Spleen (tissue), 7 donors: ENCODE data around the gene SLC1A6.

Experiments
- POLR2A ChIP-seq, 3 donors: fragments of 450-650 bp; IDR thresholded peaks; one replicate each; pipeline ENCODE4 v1.5.1; 2017; ENCODE audit warnings: antibody characterized with exemption in 3 of 3, mild to moderate bottlenecking in 1 of 3
- POLR2AphosphoS5 ChIP-seq, 3 donors: sonication (generic); formaldehyde crosslinking; IDR thresholded peaks; one replicate each; pipeline ENCODE4 v1.5.1; 2017; ENCODE audit warnings: antibody characterized with exemption in 3 of 3
- TF ChIP-seq, protein P1 (sequence below), 11 experiments: fragments of 200-600 bp in 7 of 11; fragments of 450-650 bp in 4 of 11; sonication (generic) in 4 of 11; IDR thresholded peaks in 8 of 11; conservative IDR thresholded peaks in 3 of 11; 1 replicate in 7 of 11; 2 replicates in 4 of 11; pipeline versions ENCODE4 v1.4.0 to v1.8.0; 2016 to 2021; ENCODE audit warnings: antibody characterized with exemption in 11 of 11, inconsistent platforms in 4 of 11, mild to moderate bottlenecking in 1 of 11
- donor health status: DM: no; HTN: no; CAD: no; lungs with moderate emphysema.
- donor health status: DM: no; HTN: no; CAD: no.
- donor health status: DM: no; HTN: no; CAD: no.

DNA sequence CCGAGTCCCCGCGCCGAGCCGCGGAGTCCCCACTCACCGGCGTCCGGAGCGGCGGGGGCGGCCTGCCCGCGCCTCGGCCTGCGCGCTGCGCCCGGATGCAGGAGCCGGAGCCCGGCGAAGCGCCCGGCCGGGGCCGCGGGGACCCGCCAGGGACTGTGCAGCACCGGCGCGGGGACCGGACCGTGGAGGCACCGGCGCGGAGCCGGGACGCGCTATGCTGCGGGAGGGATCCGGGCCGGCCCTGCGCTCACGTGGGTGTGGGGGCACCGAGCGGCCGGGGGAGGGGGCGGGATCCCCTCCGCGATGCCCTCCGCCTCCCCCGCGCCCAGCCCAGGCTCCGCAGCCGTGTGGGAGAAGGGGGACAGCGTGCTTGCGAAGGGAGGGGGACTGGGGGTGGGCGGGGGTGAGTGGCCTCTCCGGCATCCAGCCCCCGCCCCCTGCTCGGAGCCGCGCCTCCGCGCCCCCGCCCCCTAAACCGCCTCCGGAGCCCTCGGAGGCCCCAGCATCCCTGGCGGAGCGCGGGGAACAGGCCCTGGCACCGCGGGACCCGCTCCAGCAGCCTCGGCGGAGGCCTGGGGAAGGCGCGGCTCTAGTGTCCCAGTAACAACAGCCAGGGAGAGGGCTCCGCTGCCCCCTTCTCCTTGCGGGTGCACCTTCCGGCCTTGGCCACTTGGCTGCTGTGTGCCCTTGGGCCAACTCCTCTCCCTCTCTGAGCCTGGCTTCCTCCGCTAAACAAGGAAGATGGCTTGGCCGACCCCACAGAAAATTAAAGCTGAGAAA lies at the start of gene SLC1A6:
- TF ChIP-seq, protein P1, sequence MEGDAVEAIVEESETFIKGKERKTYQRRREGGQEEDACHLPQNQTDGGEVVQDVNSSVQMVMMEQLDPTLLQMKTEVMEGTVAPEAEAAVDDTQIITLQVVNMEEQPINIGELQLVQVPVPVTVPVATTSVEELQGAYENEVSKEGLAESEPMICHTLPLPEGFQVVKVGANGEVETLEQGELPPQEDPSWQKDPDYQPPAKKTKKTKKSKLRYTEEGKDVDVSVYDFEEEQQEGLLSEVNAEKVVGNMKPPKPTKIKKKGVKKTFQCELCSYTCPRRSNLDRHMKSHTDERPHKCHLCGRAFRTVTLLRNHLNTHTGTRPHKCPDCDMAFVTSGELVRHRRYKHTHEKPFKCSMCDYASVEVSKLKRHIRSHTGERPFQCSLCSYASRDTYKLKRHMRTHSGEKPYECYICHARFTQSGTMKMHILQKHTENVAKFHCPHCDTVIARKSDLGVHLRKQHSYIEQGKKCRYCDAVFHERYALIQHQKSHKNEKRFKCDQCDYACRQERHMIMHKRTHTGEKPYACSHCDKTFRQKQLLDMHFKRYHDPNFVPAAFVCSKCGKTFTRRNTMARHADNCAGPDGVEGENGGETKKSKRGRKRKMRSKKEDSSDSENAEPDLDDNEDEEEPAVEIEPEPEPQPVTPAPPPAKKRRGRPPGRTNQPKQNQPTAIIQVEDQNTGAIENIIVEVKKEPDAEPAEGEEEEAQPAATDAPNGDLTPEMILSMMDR (IDR thresholded peaks at IDR 0.05 in 8 of 11, conservative IDR thresholded peaks at IDR 0.05 in 3 of 11), result no peak
- TF ChIP-seq POLR2AphosphoS5 (IDR thresholded peaks at IDR 0.05) (no peak), POLR2A (IDR thresholded peaks at IDR 0.05) (no peak)
